HepG2 (cell line): ENCODE measurements around the gene C1QBP. TPM values are rescaled to one million over a fixed set of nuclear protein-coding genes. Genes with fewer than 3 reads are reported as not detected.

Source experiments
- ARID2 ChIP-seq: sonication (generic); formaldehyde crosslinking; IDR thresholded peaks from 2 replicates; pipeline ENCODE4 v1.8.1; 2022; ENCODE audit warnings: mild to moderate bottlenecking, missing genetic modification reagents, borderline replicate concordance
- CREB3 ChIP-seq: sonication (generic); formaldehyde crosslinking; IDR thresholded peaks from 2 replicates; pipeline ENCODE4 v1.5.0; 2020; ENCODE audit warnings: missing genetic modification reagents
- CSRNP2 ChIP-seq: sonication (generic); formaldehyde crosslinking; conservative IDR thresholded peaks from 2 replicates; pipeline ENCODE4 v1.8.0; 2022; ENCODE audit warnings: low read depth, missing genetic modification reagents
- KLF11 ChIP-seq: IDR thresholded peaks from 2 replicates; pipeline ENCODE4 v1.6.1; 2016; ENCODE audit warnings: missing compliant biosample characterization
- MED13 ChIP-seq: sonication (generic); formaldehyde crosslinking; IDR thresholded peaks from 2 replicates; pipeline ENCODE4 v1.5.0; 2020; ENCODE audit warnings: missing genetic modification reagents
- MEF2D ChIP-seq: sonication (generic); formaldehyde crosslinking; IDR thresholded peaks from 2 replicates; pipeline ENCODE4 v1.5.1; 2020; ENCODE audit warnings: mild to moderate bottlenecking, missing genetic modification reagents
- MTF1 ChIP-seq: sonication (generic); formaldehyde crosslinking; IDR thresholded peaks from 2 replicates; pipeline ENCODE4 v1.5.0; 2020; ENCODE audit warnings: missing genetic modification reagents
- NCOA1 ChIP-seq: sonication (generic); formaldehyde crosslinking; IDR thresholded peaks from 2 replicates; pipeline ENCODE4 v1.9.0; 2021; ENCODE audit warnings: missing genetic modification reagents
- PRDM15 ChIP-seq: sonication (generic); formaldehyde crosslinking; IDR thresholded peaks from 2 replicates; pipeline ENCODE4 v1.4.0; 2020; ENCODE audit warnings: missing genetic modification reagents
- SALL2 ChIP-seq: sonication (generic); formaldehyde crosslinking; IDR thresholded peaks from 2 replicates; pipeline ENCODE4 v1.8.1; 2023; ENCODE audit warnings: mild to moderate bottlenecking, missing genetic modification reagents, inconsistent platforms
- ZNF136 ChIP-seq: sonication (generic); formaldehyde crosslinking; IDR thresholded peaks from 2 replicates; pipeline ENCODE4 v1.8.1; 2022; ENCODE audit warnings: low read depth, mild to moderate bottlenecking, moderate library complexity, missing genetic modification reagents
- ZNF362 ChIP-seq: sonication (generic); formaldehyde crosslinking; IDR thresholded peaks from 2 replicates; pipeline ENCODE4 v1.4.0; 2020; ENCODE audit warnings: missing genetic modification reagents, mild to moderate bottlenecking, borderline replicate concordance
- ZNF614 ChIP-seq: IDR thresholded peaks from 2 replicates; pipeline ENCODE4 v1.6.1; 2018; ENCODE audit warnings: missing biosample characterization, missing genetic modification reagents, inconsistent platforms, borderline replicate concordance
- ZNF724P ChIP-seq: sonication (generic); formaldehyde crosslinking; IDR thresholded peaks from 2 replicates; pipeline ENCODE4 v1.8.0; 2022; ENCODE audit warnings: missing genetic modification reagents, borderline replicate concordance
- ZNF737 ChIP-seq: sonication (generic); formaldehyde crosslinking; IDR thresholded peaks from 2 replicates; pipeline ENCODE4 v1.5.0; 2020; ENCODE audit warnings: missing genetic modification reagents, mild to moderate bottlenecking, borderline replicate concordance
- ZNF776 ChIP-seq: sonication (generic); formaldehyde crosslinking; IDR thresholded peaks from 2 replicates; pipeline ENCODE4 v1.4.0; 2020; ENCODE audit warnings: mild to moderate bottlenecking, missing genetic modification reagents
- ZNF878 ChIP-seq: sonication (generic); formaldehyde crosslinking; IDR thresholded peaks from 2 replicates; pipeline ENCODE4 v1.8.1; 2023; ENCODE audit warnings: mild to moderate bottlenecking, missing genetic modification reagents, moderate library complexity
- polyA plus RNA-seq, 8 experiments: library from polyadenylated mRNA; depleted of rRNA in 3 of 8; stranded (reverse) in 7 of 8; unstranded in 1 of 8; fragments of >200 nt; fragmentation: Illumina TruSeq in 4 of 8; extraction: Trizol in 4 of 8; gene quantifications; 2 replicates each; pipeline versions ENCODE4 v1.2.1 to v1.2.3, GENCODE V29; 2011 to 2016; ENCODE audit warnings: low read depth in 4 of 8, missing spikeins in 1 of 8, mixed read lengths in 1 of 8; ENCODE audit not compliant: insufficient read depth in 1 of 8
- total RNA-seq, 5 experiments: library from RNA; depleted of rRNA; stranded (reverse); fragments of >200 nt; fragmentation: Illumina TruSeq; extraction: Trizol; gene quantifications; 2 replicates each; pipeline ENCODE4 v1.2.3, GENCODE V29; 2016; ENCODE audit warnings: low read depth in 1 of 5
- TF ChIP-seq, protein P1 (sequence below): sonication (generic); formaldehyde crosslinking; IDR thresholded peaks from 2 replicates; pipeline ENCODE4 v1.4.0; 2020; ENCODE audit warnings: missing genetic modification reagents

Gene C1QBP
- total and polyA plus RNA-seq, 2 of the 13 experiments (the other 11 are each of a cell fraction or from before 2014, with no cell fraction given), result 219 to 680 TPM

DNA sequence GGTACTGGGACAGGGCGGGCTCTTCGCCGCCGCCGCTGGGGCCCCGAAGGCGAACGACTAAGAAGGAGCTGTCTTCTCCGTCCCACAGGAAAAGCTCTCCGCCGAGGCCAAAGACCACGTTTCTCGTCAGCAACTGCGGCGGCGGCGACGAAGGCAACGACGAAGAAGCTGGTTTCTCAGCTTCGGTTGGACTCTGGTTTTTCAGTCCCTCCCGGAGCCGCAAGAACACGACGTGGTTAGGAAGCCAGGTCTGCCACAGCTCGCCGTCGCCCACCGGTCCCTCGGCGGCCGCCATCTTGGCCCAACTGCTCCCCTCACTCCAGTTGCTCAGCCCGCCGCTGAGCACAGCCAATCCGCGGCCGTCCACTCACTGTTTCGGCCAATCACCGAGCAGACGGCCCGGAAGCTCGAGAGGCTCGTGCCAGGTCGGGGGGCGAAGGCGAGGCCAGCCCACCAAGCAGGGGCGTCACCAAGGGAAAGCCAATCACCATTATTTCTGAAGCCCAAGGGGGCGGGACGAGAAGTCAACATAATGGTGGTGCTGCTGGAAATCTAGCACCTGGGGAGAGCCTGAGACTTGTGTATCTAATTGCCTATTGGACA, 19.5 kb downstream of the C1QBP start, which contains the start of gene NUP88 (continued):
- TF ChIP-seq CSRNP2 (CRISPR knock-in tag) (no peak), ZNF878 (CRISPR knock-in tag) (no peak), NCOA1 (no peak), CREB3 (CRISPR knock-in tag) (0 out of 2 replicates have a peak, but pooled peaks have one; percentile 13), PRDM15 (CRISPR knock-in tag) (no peak), MED13 (CRISPR knock-in tag) (no peak), SALL2 (CRISPR knock-in tag) (0 out of 2 replicates have a peak, but pooled peaks have one; percentile 42), ZNF776 (CRISPR knock-in tag) (no peak; the same call in 1 of the 2 replicates), ARID2 (no peak), ZNF362 (CRISPR knock-in tag) (no peak), ZNF724P (CRISPR knock-in tag) (no peak; the same call in 1 of the 2 replicates), ZNF136 (CRISPR knock-in tag) (no peak), MEF2D (CRISPR knock-in tag) (no peak; the same call in 1 of the 2 replicates), ZNF737 (CRISPR knock-in tag) (0 out of 2 replicates have a peak, but pooled peaks have one; percentile 55), KLF11 (no peak), MTF1 (CRISPR knock-in tag) (no peak), ZNF614 (no peak)
- TF ChIP-seq, protein P1, sequence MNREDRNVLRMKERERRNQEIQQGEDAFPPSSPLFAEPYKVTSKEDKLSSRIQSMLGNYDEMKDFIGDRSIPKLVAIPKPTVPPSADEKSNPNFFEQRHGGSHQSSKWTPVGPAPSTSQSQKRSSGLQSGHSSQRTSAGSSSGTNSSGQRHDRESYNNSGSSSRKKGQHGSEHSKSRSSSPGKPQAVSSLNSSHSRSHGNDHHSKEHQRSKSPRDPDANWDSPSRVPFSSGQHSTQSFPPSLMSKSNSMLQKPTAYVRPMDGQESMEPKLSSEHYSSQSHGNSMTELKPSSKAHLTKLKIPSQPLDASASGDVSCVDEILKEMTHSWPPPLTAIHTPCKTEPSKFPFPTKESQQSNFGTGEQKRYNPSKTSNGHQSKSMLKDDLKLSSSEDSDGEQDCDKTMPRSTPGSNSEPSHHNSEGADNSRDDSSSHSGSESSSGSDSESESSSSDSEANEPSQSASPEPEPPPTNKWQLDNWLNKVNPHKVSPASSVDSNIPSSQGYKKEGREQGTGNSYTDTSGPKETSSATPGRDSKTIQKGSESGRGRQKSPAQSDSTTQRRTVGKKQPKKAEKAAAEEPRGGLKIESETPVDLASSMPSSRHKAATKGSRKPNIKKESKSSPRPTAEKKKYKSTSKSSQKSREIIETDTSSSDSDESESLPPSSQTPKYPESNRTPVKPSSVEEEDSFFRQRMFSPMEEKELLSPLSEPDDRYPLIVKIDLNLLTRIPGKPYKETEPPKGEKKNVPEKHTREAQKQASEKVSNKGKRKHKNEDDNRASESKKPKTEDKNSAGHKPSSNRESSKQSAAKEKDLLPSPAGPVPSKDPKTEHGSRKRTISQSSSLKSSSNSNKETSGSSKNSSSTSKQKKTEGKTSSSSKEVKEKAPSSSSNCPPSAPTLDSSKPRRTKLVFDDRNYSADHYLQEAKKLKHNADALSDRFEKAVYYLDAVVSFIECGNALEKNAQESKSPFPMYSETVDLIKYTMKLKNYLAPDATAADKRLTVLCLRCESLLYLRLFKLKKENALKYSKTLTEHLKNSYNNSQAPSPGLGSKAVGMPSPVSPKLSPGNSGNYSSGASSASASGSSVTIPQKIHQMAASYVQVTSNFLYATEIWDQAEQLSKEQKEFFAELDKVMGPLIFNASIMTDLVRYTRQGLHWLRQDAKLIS (CRISPR knock-in tag), result no peak
